Esophagus muscularis mucosa (tissue), 3 donors: ENCODE measurements around the gene RAB6A.

Experiments used
- EP300 ChIP-seq: sonication (generic); formaldehyde crosslinking; IDR thresholded peaks from one replicate; pipeline ENCODE4 v1.6.1; 2017; ENCODE audit warnings: antibody characterized with exemption
- TF ChIP-seq, protein P1 (sequence below), 3 experiments: fragments of 200-600 bp in 2 of 3; fragments of 450-650 bp in 1 of 3; sonication (generic) in 2 of 3; IDR thresholded peaks; one replicate each; pipeline ENCODE4 v1.5.1; 2017 to 2019; ENCODE audit warnings: antibody characterized with exemption in 3 of 3, mild to moderate bottlenecking in 2 of 3, moderate library complexity in 1 of 3

DNA sequence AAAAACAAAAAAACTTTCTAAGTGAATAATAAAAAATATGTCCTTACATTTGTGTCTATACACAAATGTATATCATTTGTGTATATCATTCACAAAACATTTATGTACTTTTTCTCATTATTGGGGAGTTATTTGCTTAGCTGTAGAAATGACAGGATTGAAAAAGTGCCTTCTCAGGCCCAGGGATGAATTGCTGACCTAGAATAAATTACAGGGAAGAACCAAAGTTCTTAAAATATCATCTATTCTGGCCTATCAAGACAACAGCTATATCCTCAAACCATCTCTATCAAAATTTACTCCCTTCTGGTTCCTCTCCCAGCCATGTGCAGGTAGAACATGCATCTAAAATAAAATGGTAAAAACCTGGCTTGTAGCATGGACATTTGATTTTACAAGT is 1.9 kb upstream of the RAB6A start:
- TF ChIP-seq, protein P1, sequence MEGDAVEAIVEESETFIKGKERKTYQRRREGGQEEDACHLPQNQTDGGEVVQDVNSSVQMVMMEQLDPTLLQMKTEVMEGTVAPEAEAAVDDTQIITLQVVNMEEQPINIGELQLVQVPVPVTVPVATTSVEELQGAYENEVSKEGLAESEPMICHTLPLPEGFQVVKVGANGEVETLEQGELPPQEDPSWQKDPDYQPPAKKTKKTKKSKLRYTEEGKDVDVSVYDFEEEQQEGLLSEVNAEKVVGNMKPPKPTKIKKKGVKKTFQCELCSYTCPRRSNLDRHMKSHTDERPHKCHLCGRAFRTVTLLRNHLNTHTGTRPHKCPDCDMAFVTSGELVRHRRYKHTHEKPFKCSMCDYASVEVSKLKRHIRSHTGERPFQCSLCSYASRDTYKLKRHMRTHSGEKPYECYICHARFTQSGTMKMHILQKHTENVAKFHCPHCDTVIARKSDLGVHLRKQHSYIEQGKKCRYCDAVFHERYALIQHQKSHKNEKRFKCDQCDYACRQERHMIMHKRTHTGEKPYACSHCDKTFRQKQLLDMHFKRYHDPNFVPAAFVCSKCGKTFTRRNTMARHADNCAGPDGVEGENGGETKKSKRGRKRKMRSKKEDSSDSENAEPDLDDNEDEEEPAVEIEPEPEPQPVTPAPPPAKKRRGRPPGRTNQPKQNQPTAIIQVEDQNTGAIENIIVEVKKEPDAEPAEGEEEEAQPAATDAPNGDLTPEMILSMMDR (IDR thresholded peaks at IDR 0.05): no peak
- TF ChIP-seq EP300: no peak
